Endothelial cell of umbilical vein (primary cell): ENCODE results near the gene KMT2B. TPM values are rescaled to one million over a fixed set of nuclear protein-coding genes. Genes with fewer than 3 reads are reported as not detected.
A peak's percentile ranks its signal among the peaks of the same experiment; 100 is the strongest.

Source experiments
- BruUV-seq: library from RNA; stranded (reverse); fragments of 400-500 nt; replicated peaks from 2 replicates; lab custom pipeline; 2021; lab: Mats Ljungman, UMichigan
- CTCF ChIA-PET: fragments of 300-600, 350-600 bp; sonication (Branson Sonifier 250); formaldehyde crosslinking; loops from one replicate; lab custom pipeline; 2021; ENCODE audit warnings: antibody characterized with exemption, inconsistent platforms; lab: Charles Lee
- POLR2A ChIA-PET: fragments of 300-600, 350-600 bp; sonication (Branson Sonifier 250); formaldehyde crosslinking; loops from one replicate; lab custom pipeline; 2021; ENCODE audit warnings: antibody characterized with exemption, inconsistent platforms; lab: Charles Lee
- DNase-seq: peaks from one replicate; pipeline ENCODE4 v3.0.0-alpha.2; 2011; ENCODE audit warnings: low read depth, low spot score
- FAIRE-seq: peaks from 2 replicates; lab custom pipeline; 2011; peaks lifted over from hg19 to GRCh38; lab: Jason Lieb, UNC
- H2AFZ ChIP-seq: 2 replicates; pipeline ENCODE4 v1.6.0; 2012; ENCODE audit warnings: low read depth, low read length, control low read depth, inconsistent platforms
- H3K27ac ChIP-seq: 2 replicates; pipeline ENCODE4 v1.5.1; 2011; ENCODE audit warnings: low read depth, mild to moderate bottlenecking, control low read depth, low read length, moderate library complexity; ENCODE audit not compliant: insufficient read depth
- H3K27me3 ChIP-seq, 2 experiments: 2 replicates each; pipeline versions ENCODE4 v1.6.0 to v1.6.1; 2011; ENCODE audit warnings: low read length in 2 of 2, mixed read lengths in 1 of 2; ENCODE audit not compliant: control insufficient read depth in 2 of 2, insufficient read depth in 2 of 2
- H3K36me3 ChIP-seq, 2 experiments: 2 replicates in 1 of 2; 3 replicates in 1 of 2; pipeline ENCODE4 v1.5.1; 2011; ENCODE audit warnings: low read length in 2 of 2, mild to moderate bottlenecking in 1 of 2, moderate library complexity in 1 of 2; ENCODE audit not compliant: control insufficient read depth in 2 of 2, insufficient read depth in 2 of 2; ENCODE audit errors: extremely low read depth in 1 of 2
- H3K4me1 ChIP-seq: 3 replicates; pipeline ENCODE4 v1.5.1; 2011; ENCODE audit warnings: mild to moderate bottlenecking, low read length; ENCODE audit not compliant: control insufficient read depth, insufficient read depth; ENCODE audit errors: extremely low read depth
- H3K4me2 ChIP-seq: 2 replicates; pipeline ENCODE4 v1.6.1; 2011; ENCODE audit warnings: low read length, control low read depth, mixed read lengths; ENCODE audit not compliant: insufficient read depth
- H3K4me3 ChIP-seq, 3 experiments: fragments of 200-600 bp in 1 of 3; sonication (generic), shearing (Covaris generic) in 1 of 3; replicated peaks in 1 of 3; 2 replicates each; pipeline ENCODE4 v1.5.1; 2011 to 2016; ENCODE audit warnings: control low read depth in 3 of 3, low read length in 3 of 3, mild to moderate bottlenecking in 2 of 3, inconsistent platforms in 1 of 3, low read depth in 1 of 3, moderate library complexity in 1 of 3; ENCODE audit not compliant: insufficient read depth in 1 of 3
- H3K79me2 ChIP-seq: 2 replicates; pipeline ENCODE4 v1.6.0; 2012; ENCODE audit warnings: low read length, inconsistent platforms; ENCODE audit not compliant: control insufficient read depth, insufficient read depth
- H3K9ac ChIP-seq: replicated peaks from 2 replicates; pipeline ENCODE3; 2011; ENCODE audit warnings: low read length, control low read depth; ENCODE audit not compliant: insufficient read depth; ENCODE audit errors: extremely low read depth
- H3K9me1 ChIP-seq: replicated peaks from 3 replicates; pipeline ENCODE4 v1.6.0; 2011; ENCODE audit warnings: mild to moderate bottlenecking, low read length; ENCODE audit not compliant: control insufficient read depth, insufficient read depth; ENCODE audit errors: extremely low read depth
- H3K9me3 ChIP-seq: replicated peaks from 2 replicates; pipeline ENCODE4 v1.5.1; 2012; ENCODE audit warnings: low read length, inconsistent platforms; ENCODE audit not compliant: control insufficient read depth, insufficient read depth
- H4K20me1 ChIP-seq: replicated peaks from 2 replicates; pipeline ENCODE3; 2011; ENCODE audit warnings: mild to moderate bottlenecking, low read length; ENCODE audit not compliant: control insufficient read depth, insufficient read depth; ENCODE audit errors: extremely low read depth
- EZH2 ChIP-seq: IDR thresholded peaks from 2 replicates; pipeline ENCODE4 v1.6.1; 2012; ENCODE audit warnings: borderline replicate concordance, low read depth, mild to moderate bottlenecking, moderate library complexity, low read length, inconsistent platforms; ENCODE audit not compliant: severe bottlenecking
- FOS ChIP-seq: IDR thresholded peaks from 2 replicates; pipeline ENCODE4 v1.6.1; 2011; ENCODE audit warnings: mild to moderate bottlenecking, low read length, moderate library complexity, borderline replicate concordance; ENCODE audit not compliant: insufficient read depth
- GATA2 ChIP-seq: IDR thresholded peaks from 2 replicates; pipeline ENCODE4 v1.7.0; 2011; ENCODE audit warnings: low read depth, mild to moderate bottlenecking, moderate library complexity, mixed read lengths, low read length; ENCODE audit not compliant: insufficient read length, insufficient read depth
- JUN ChIP-seq: IDR thresholded peaks from 2 replicates; pipeline ENCODE4 v1.6.1; 2011; ENCODE audit warnings: borderline replicate concordance, low read depth; ENCODE audit not compliant: insufficient read length, insufficient read depth
- POLR2A ChIP-seq: IDR thresholded peaks from 2 replicates; pipeline ENCODE4 v1.6.1; 2012; ENCODE audit warnings: low read depth, mild to moderate bottlenecking, control low read depth, low read length
- dilution Hi-C: fragments of 300-500 bp; cut with MboI; formaldehyde crosslinking; loops from one replicate; pipeline ENCODE4 v1.15.0; 2019; ENCODE audit warnings: low sequenced_read_pairs; ENCODE audit not compliant: extremely low pct_ligation_motif_present
- intact Hi-C: fragments of 100-400 bp; cut with micrococcal nuclease; formaldehyde crosslinking; loops from one replicate; pipeline ENCODE4 v1.10.0; 2022
- polyA plus RNA-seq, 4 experiments: library from polyadenylated mRNA; depleted of rRNA in 3 of 4; stranded (reverse) in 3 of 4; unstranded in 1 of 4; fragments of >200 nt; gene quantifications; 2 replicates each; pipeline versions ENCODE4 v1.2.1 to v1.2.3, GENCODE V29; 2011 to 2012; ENCODE audit warnings: missing spikeins in 1 of 4
- total RNA-seq: library from RNA; stranded (reverse); gene quantifications from 2 replicates; pipeline ENCODE4 v1.2.3, GENCODE V29; 2021

Gene KMT2B
- total and polyA plus RNA-seq, 2 donors (not counting 3 experiments of a cell fraction or from before 2014, with no cell fraction given): 28.4 to 37.2 TPM

- peak; percentile 67 for FAIRE-seq
- TF ChIP-seq EZH2 (no peak), GATA2 (no peak), FOS (no peak), POLR2A (no peak), JUN (no peak)
- ChIA-PET POLR2A (no interaction called here), CTCF (interaction anchor here (0.5 to 1.8 kb wide), 5 partner anchors 16 to 362 kb away, joined by 3 to 7 read pairs (median 3); partner anchors contain the start of genes LIN37, PSENEN and U2AF1L4)
- no peak overlapping the region for H3K27ac ChIP-seq
- H3K79me2 ChIP-seq: peaks cover 30% of the 10 kb centered on the region
- peak; percentile 25 for DNase-seq
- H3K4me2 ChIP-seq: peak overlapping the region; percentile 44
- H3K27me3 ChIP-seq: no peaks in the 10 kb centered on the region
- peak overlapping the region; percentile 62 for H3K9ac ChIP-seq
- no peaks in the 10 kb centered on the region for H3K9me1 ChIP-seq
- dilution Hi-C loops (no loop called here), intact Hi-C loops (no loop called here)
- BruUV-seq: TSS peak; percentile 18
- no peaks in the 10 kb centered on the region for H4K20me1 ChIP-seq
- peaks cover 17% of the 10 kb centered on the region for H3K4me1 ChIP-seq
- no peaks in the 10 kb centered on the region for H3K9me3 ChIP-seq
- peaks cover 6 to 24% of the 10 kb centered on the region in 2 experiments for H3K36me3 ChIP-seq
- peak overlapping the region; percentile 57 to 64 (median 57) for H3K4me3 ChIP-seq
- no peak overlapping the region for H2AFZ ChIP-seq
Observed at GRCh38 chr19:35718345-35719041, 690 bp downstream of the KMT2B start.
